Posterior cingulate gyrus (tissue), 11 donors: Measurements from ENCODE around the gene VSIG10L.

Experiments
- DNase-seq, 10 donors: peaks; one replicate each; pipeline versions ENCODE4 v3.0.0 to v3.0.0-alpha.2; 2020 to 2021; ENCODE audit warnings: mixed read lengths in 3 of 10
- intact Hi-C: fragments of 100-400 bp; cut with DNase I; formaldehyde crosslinking; loops from one replicate; pipeline ENCODE4 v1.15.1; 2023

The VSIG10L gene

GRCh38 chr19:51341066-51341465 is 873 bp downstream of the VSIG10L start:
- intact Hi-C loops: no loop called here
- peak in 3 of 10 donors; percentile 31 to 82 (median 78) for DNase-seq

- intact Hi-C loops: loop anchor here (2.0 kb wide), 2 partner anchors 27 to 55 kb away; partner anchors contain the start of gene ETFB
- DNase-seq: peak; percentile 82 to 99 (median 93)
These were observed 2.0 kb downstream of the VSIG10L start for GRCh38 chr19:51339687-51340656.

- intact Hi-C loops: loop anchor here (2.0 kb wide), 2 partner anchors 28 to 56 kb away; partner anchors contain the start of gene ETFB
- DNase-seq: no peak
These were observed 2.6 kb downstream of the VSIG10L start for GRCh38 chr19:51339313-51339686.

GRCh38 chr19:51338563-51339312 is 3.2 kb downstream of the VSIG10L start:
- intact Hi-C loops: loop anchor here (1.0 to 2.0 kb wide), 3 partner anchors 28 to 100 kb away; partner anchors contain the start of gene ETFB
- DNase-seq: peak; percentile 39 to 95 (median 72)

- intact Hi-C loops: loop anchor here (1.0 to 2.0 kb wide), 3 partner anchors 29 to 100 kb away; partner anchors contain the start of gene ETFB
- peak in 3 of 10 donors; percentile 59 to 73 (median 62) for DNase-seq
These were observed 3.9 kb downstream of the VSIG10L start for GRCh38 chr19:51337861-51338562.

GRCh38 chr19:51337141-51337860 is 4.6 kb downstream of the VSIG10L start:
- intact Hi-C loops: no loop called here
- DNase-seq: peak in 3 of 10 donors; percentile 42 to 73 (median 67)

- peak in 3 of 10 donors; percentile 38 to 67 (median 45) for DNase-seq
- intact Hi-C loops: no loop called here
These were observed 8.0 kb downstream of the VSIG10L start for GRCh38 chr19:51333836-51334460.

GRCh38 chr19:51331716-51332115 is 10.2 kb downstream of the VSIG10L start:
- no peak for DNase-seq
- intact Hi-C loops: no loop called here

- no peak for DNase-seq
- intact Hi-C loops: no loop called here
These were observed 10.7 kb downstream of the VSIG10L start for GRCh38 chr19:51331193-51331592.

GRCh38 chr19:51330366-51330765 is 11.6 kb downstream of the VSIG10L start:
- DNase-seq: no peak
- intact Hi-C loops: no loop called here

GRCh38 chr19:51329411-51329810 is 12.5 kb downstream of the VSIG10L start:
- peak in 2 of 10 donors; percentile 49 to 60 for DNase-seq
- intact Hi-C loops: no loop called here

GRCh38 chr19:51327066-51328001 is 14.6 kb downstream of the VSIG10L start:
- peak in 2 of 10 donors; percentile 81 to 82 for DNase-seq

GRCh38 chr19:51326216-51327065 is 15.5 kb downstream of the VSIG10L start:
- intact Hi-C loops: no loop called here

More at GRCh38 chr19:51327066-51328001, 14.6 kb downstream of the VSIG10L start:
- intact Hi-C loops: no loop called here

GRCh38 chr19:51325161-51325976 is 16.6 kb downstream of the VSIG10L start:
- intact Hi-C loops: no loop called here
- peak in 2 of 10 donors; percentile 75 to 77 for DNase-seq

More at GRCh38 chr19:51326216-51327065, 15.5 kb downstream of the VSIG10L start:
- DNase-seq: peak in 2 of 10 donors; percentile 42 to 65

GRCh38 chr19:51324167-51324481 is 17.8 kb downstream of the VSIG10L start:
- DNase-seq: peak in 1 of 10 donors; percentile 78
- intact Hi-C loops: no loop called here

GRCh38 chr19:51323481-51324166 is 18.3 kb downstream of the VSIG10L start:
- intact Hi-C loops: no loop called here

More at GRCh38 chr19:51323481-51324166, 18.3 kb downstream of the VSIG10L start:
- DNase-seq: peak in 1 of 10 donors; percentile 77
